Measurements from ENCODE around the gene YBX2.

YBX2 gene

DNA sequence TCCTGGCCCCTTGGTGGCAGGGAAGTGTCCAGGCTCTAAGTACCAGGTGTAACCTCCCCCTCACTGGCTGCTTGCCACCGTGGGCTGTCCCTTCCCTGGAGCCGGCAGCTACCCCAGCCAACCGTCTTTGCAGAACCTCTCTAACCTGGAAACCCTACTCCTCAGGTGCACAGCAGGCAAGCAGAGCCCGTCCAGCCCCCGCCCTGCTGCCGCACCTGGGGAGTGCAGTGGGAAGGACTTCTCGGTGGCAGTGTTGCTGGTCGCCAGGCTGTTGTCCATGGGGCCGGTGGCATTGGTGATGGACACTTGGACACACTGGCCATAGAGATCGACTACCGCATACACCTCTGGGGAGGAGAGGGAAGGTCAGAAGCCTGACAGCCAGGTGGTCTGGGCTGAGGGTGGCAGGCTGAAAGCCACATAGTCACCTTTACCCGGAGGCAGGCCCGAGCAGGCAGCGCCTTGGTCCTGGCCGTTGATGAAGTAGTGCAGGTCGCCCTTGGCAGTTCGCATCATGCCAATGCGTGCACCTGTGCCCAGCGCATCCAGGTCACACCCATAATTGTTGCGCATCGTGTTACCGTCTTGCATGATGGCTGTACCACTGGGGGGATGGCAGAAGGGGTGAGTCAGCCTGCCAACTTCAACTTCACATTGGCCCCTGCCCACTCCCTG is 28.2 kb upstream of the YBX2 start:
- no peak for DNase-seq

DNA sequence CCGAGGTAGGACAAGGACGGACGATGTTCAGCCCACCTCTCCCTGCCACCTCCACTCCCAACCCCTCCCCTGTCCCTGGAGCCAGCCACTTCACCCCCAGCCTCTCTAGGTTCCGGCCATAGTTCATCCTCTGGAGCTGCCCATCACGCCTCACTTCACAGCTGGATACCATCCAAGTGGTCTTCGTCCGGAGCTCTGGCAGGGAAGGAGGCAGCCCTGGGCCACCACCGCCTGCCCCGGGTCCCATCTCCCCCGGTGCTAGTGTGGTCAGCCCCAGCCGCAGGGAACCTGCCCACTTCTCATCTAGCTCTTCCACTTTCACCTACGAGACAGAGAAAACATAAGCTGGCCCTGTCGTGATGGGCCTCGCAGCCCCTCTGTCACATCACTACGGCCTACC is 27.0 kb upstream of the YBX2 start:
- DNase-seq: no peak

DNA sequence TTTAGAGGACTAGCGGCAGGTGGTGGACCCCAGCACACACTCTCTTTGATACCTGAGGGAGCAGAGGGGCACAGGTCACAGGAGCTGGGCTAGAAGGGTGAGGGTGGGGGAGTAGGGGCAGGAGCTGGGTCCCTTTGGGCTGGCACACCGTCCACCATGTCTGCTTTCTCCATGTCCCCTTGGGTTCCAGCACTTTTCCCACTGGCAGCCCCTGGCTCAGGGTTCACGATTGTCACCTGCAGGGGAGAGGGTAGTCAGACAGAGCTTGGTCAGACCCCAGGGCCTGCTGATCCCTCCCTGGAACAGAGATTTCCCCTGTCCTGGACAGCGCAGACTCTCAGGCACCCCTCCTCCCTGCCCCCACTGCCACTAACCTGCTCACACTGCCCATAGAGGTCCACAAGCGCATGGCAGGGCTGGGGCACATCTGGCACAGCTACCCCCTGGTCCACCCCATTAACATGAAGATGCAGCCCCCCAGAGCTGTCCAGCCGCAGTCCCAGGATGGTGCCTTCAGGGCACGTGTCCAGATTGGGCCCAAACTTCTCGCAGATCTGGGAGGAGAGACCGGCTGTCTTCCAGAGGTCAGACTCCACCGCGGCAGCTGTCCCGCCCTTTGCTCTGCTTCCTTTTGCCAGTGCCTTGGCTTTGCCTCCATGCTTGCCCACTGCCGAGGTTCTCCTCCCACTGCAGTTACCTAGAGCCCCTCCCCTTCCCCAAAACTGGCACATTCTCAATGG is 23.9 kb upstream of the YBX2 start:
- no peak for DNase-seq

DNA sequence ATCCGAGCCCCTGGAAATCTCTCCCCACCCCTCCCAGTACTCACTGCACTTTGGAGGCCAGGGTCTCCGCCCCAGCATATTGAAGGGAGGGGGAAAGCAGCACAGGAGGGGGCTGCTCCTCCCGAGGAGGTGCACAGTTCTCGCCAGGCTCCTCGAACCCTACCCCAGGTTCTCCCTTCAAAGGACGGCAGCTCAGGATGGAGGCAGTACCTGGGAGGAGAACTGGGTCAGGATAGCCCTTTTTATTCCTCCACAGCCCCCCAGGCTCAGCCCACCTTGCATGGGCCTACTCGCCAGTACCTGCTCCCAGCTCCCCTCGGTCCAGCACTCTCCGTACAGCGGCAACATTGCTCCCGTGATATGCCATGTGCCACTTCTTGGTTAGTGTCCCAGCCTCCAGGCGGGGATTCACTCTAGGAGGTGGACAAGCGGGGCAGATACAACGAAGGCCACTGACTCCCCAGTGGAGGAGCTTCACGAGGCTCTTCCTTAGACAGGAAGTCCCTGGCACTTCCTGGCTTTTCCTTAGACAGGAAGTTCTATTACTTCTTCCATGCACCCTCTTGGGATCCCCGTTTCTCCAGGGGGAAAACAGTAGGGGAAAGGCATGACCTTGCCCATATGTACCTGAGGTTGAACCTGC is 22.8 kb upstream of the YBX2 start:
- DNase-seq: no peak

DNA sequence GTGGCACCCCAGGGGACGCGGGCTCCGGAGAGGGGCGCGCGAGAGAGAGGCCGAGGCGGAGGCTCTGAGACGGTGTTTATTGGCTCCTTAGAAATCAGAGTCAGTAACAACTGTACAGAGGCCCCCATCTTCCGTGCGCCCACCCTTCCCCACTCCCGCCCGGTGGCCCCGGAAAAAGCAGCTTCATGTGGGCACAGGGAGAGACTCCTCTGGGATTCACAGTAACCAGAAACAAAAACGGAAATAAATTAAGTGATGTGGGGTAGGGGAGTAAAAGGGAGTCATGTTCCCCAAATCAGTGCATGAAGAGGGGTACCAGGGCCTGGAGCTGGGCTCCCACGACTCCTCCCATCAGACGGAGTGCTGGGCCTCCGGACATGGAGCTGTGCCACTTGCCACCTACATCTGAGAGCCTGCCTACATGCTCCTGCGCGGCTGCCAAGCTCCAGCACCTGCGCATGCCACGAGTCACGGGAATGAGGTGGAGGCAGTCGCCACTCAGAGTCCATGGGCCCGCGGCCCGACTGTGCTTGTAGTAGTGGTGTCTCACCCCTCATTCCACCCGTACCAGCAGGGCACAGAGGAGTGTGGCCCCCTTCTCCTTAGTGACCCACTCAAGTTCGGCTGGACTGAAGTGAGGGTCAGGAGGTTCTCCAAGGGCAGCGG is 21.3 kb upstream of the YBX2 start:
- DNase-seq: no peak

DNA sequence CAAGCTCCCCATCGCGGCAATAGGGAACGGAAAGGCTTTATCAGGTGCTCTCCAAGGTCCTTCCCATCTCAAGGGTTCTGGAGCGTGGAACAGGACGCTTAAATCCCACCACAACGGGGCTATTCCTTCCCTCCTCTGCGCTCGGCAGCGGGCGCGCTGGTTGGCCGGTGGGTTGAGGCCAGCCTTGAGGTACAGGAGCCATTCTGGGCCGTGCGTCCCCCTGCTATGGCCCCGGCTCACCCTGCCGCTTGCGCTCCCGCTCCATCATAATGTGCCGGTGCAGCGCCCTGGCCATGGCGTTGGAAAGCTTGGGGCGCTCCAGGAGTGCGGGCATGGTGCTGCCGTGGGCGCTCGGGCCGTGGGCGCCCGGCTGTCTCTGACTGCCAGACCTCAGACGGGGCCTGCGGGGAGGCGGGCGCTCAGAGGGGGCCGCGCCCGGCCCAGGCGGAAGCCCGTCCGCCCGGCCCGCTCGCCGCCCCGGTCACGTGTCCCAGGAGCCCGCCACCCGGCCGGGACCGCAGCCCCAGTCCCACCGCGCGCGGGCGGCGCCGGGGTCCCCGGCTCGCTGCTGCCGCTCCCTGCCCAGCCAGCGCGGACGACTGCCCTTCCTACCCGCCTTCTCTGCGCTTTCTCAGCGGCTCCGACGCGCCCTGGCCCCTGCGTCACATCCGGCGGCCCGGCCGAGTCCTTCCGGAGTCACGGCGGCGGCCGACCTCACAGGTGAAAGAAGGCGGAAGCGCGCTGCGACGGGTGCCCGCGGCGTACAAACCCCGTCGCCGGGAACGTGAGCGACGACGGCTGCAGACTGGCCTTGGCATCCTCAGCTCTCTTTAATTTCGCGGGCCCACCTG is 20.5 kb upstream of the YBX2 start, which contains the start of gene GPS2:
TSS of gene GPS2 (minus strand) at position 642 of the 851 bp plus-strand sequence. CDS start at position 334, 308 bp downstream.
- peak; percentile 55 for DNase-seq

DNA sequence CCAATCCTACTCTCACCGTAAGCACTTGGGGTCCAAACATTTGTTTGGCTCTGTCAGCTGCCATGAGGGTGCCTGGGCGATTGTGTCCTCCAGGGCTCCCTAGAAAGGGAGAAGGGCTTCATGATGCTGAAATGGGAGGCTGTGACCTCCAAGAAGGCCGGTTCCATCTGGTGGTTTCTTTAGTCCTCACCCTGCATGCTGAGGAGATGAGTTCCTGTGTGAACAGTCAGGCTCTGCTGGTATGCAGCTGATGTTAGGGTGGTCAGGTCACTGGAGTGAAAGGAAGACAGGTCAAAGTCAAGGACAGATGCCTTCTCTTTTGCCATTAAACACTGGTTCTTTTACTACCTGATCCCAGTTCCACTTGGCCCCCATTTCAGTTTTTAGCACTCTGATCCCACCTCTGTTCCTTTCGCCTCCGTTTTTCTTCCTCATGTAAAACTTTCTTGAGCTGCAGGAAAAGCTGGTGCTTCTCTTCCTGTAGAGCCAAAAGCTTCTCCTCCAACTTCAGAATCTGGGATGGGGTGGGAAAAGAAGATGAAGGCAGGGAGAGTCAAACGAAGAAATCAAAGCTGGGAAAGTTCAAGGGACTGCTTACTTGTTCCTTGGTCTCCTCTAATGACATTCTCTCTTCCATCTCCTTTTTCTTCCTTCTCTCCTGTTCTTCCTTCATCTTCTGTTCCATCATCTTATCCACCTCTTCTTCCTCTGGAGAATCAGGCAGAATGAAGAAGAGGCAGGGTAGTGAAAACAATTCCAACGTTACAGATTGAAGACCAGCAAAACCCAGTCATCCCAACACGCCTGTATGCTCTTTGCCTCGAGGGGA is 19.7 kb upstream of the YBX2 start:
- no peak for DNase-seq

DNA sequence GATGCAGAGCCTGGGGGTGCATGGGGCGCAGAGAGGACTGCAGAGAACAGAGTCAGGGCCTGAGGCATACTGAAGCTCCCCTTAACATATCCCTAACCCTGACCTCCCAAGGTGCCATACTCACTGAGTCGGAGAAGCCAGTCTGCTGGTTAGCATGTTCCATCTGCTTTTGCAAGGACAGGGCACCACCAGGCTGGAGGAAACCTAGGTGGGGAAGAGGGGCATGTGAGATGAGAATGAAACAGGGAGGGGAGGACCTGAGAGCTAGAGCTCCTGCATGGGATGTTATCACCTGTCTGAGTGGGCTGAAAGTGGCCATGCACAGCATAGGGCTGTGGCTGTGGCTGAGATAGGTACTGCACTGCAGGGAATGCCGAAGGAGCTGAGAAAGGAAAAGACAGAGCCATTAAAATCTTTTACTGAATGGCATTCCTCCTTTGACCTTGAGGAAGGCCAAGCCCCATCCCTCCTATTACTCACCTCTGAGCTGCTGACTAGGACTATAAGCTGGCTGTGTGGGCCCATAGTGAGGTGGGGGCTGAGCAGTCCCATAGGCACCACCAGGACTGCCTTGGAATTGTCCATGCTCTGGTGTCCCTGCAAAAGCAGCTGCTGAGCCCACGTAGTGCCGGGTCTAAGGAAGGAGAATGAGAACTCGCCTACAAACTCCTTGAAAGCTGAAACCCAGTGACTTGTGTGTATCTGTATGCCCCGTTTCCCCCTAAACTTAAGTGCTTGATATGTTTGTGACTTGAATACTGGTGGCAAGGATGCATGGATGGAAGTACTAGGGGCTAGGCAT is 18.9 kb upstream of the YBX2 start:
- DNase-seq: no peak

DNA sequence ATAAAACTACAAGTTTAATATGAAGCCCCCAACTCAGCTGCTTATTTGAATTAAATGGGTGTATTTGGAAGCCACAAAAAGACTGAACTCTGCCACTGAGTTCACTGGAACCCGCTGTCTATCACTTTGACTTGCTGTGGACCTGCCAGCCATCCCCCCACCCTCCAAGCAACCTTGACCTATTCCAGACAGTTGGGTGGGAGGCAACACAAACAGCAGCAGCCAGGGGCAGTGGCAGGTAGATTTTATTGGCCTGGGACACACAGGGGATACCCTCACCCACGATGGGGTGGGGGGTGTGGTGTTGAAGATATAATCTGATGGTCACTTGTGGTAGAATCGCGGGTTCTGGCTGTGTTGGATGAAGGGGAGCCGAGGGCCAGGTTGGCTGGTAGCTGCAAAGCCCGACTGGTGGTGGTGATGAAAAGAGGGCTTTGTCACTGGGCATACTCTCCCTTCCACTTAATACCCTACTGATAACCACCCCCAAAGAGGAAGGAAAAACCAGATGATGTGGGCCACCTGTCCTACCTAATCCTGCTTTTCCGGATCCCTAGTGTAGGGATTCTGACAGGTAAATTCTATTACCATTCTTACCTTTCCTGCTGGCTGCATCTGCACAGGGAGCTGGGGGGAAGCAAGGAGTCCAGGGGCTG is 18.1 kb upstream of the YBX2 start:
- no peak for DNase-seq

DNA sequence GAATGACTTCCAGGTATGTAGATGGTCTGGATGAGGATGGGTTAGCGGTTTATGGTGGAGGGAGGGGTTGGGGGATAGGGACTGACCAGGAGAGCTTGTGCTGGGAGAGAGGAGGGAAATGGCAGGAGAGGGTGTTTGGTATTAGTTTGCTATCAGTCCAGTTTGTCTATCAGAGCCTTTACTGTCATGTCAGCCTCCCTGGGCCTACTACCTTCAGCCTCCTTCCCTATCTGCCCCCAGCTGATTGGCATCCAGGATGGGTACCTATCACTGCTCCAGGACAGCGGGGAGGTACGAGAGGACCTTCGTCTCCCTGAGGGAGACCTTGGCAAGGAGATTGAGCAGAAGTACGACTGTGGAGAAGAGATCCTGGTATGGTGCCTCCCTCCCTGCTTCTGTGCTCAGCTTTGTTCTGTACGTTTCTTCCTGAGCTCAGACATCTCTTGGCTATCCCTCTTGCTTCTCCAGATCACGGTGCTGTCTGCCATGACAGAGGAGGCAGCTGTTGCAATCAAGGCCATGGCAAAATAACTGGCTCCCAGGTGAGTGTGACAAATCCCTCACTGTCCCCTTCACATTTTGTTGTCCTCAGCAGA is 16.8 kb upstream of the YBX2 start:
- DNase-seq: no peak

DNA sequence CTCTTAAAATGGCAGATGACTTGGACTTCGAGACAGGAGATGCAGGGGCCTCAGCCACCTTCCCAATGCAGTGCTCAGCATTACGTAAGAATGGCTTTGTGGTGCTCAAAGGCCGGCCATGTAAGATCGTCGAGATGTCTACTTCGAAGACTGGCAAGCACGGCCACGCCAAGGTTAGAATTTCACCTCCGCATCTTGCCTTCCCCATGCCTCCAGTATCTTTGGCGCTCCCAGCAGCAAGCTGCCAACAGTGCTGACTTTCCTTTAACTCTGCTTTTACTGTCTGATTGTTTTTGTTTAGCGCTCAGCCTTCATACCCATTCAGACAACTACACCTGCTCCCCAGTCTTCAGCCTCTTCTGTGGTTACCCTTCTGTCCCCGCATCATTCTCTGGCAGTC is 15.2 kb upstream of the YBX2 start:
- DNase-seq: no peak

DNA sequence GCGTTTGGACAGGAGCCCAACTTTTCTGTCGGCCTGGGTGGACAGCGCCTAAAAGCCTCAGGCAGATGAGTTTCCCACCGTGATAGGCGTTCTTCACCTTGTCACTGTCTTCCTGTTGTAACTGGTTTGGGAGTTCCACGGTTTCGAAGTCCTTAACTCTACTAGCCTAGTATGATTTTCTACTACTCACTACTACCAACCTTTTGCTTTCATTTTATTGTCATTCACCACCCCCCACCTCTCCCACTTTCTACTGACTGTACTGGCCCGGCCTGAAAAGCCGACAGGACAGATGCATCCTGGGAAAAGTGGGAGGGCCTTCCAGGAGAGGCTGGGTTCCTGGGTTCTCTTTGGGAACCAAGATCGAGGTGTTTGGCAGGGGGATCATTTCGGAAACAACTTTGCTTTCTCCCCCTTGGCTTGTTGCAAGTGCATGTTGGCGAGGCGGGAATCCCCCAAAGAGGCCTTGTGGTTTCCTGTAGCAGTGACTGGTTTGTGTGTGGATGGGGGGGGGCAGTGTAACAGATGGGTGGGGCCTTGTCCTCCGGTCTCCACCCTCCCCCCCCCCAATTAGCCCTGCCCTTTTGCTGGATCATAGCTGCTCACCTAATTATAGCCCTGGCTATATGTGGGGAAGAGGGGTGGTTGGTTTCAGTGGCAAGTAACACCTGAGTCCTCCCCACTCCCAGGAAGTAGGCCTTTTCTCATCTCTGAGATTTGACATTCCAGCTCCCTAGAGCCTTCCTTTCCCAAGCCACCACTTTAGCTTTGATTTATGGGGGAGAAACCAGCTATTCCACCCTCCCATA is 14.4 kb upstream of the YBX2 start:
- no peak for DNase-seq

DNA sequence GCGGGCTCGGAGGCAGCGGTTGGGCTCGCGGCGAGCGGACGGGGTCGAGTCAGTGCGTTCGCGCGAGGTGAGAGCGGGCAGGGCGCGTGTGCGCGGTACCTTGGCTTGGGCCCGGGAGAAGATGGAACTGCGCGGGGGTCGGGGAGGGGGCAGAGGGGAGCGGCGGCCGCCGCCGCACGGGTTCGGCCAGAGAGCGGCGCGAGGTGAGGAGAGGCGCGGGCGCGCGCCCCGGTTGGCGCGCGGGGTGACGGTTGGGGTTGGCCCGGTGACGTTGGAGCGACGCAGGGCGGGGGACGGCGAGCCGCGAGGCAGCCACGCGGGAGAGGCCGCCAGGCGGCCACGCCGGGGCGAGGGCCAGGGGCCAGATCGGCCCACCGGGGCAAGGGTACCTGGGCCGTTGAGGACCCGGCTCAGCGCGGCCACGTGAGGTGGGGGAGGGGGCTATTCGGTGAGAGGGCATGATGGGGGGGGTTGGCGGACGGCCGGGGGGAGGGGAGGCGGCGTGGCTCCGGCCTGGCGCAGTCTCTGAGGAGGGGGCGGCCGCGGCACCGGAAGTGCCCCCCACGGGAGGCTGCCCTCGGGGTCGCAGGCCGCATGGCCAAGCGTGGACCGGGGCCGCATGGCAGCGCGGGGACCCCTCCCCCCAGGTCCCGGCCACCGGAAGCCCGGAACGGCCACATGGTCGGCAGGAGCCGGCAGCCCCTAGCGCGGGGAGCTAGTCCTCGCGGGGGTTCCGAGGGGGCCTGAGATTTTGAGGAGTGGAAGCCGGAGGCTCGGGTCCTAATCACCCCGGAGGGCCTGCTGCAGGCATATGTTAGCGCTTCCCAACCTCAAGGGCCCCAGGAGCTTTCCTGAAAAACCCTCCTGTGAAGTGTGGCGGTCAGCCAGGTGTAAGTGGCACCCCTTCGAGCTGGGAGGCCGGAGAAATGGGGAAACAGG is 13.5 kb upstream of the YBX2 start:
- no peak for DNase-seq

DNA sequence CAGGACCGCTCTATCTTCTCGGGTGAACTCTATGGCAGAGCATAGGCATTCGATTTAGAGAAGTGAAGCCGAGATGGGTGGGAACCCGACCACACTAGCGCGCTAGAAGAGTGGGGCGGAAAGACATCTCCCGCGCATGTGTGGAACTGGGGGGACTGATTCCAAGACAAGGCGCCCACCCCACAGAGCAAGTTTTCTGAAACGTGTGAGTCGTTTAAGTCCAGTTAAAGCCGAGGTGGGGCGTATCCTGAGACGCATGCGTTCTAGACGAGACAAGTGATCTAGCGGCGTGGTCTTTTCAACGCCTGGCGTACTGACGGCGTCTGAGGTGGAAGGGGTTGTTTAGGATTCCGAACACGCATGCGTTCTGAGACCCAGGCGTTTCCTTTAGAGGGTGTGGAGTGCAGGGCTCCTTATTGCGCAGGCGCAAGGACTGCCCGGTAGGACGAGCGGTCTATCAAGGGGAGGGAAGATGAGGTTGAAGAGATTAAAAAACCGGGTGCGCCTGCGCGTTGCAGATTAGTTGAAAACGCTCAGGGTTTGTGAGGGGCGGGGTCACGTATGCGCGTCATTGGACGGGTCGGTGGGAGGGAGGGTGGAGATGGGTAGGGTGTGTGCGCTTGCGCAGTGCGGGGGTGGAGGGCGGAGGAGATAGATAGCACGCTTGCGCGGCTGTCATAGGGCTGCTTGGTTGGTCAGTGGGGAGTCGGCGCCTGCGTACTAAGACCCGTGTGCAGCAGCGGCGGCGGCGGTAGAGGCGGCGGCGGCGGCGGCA is 12.7 kb upstream of the YBX2 start, which contains the start of gene EIF5A:
TSS of gene EIF5A (plus strand) at position 718 of the 775 bp plus-strand sequence. CDS start 2,008 bp downstream, outside the sequence.
- peak; percentile 55 for DNase-seq

DNA sequence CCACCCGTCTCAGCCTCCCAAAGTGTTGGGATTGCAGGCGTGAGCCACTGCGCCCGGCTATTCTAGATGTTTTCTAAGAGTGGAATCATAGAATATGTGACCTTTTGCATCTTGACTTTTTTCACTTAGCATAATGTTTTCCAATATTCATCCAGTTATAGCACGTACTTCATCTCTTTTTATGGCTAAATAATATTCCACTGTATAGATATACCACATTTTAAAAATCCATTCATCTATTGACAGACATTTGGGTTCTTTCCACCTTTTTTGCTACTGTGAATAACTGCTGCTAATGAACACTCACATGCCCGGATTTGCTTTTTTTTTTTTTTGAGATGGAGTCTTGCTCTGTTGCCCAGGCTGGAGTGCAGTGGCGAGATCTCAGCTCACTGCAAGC is 9.7 kb upstream of the YBX2 start:
- no peak for DNase-seq

DNA sequence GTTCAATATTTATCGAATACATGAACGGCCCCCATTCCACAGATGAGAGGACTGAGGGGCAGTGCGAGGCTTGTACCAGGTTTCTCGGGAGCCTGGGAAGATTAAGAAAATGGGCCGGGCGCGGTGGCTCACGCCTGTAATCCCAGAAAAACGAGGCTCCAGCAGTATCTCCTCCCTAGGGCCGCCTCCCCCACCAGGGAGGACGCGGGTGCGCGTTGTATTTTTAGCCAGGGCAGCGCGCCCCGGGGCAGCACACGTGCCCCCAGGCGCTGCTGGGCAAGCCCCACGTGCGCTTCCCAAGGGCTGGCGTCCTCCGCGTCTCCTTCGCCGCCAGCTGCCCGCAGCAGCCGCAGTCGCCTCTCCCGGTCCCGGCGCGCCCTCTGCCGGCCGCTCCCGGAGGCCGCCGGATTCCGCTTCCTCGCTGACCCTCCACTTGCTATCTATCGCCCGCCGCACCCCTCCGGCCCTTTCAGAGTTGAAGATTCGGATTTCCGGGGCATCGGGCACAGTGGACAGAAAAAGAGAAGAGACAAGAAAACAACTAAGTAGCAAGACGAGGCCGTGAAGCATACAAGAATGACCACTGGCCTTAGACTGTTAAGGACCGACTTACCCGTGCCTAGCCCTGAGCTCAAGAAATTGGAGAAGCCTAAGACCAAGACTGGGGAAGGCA is 1.9 kb upstream of the YBX2 start:
- DNase-seq: no peak

All from cortex of kidney (tissue), 1 donor.